Measurements from ENCODE around the gene IMPDH1.

The IMPDH1 gene

GRCh38 chr7:128421384-128421783 is 11.6 kb upstream of the IMPDH1 start:
- TF ChIP-seq, protein P1, sequence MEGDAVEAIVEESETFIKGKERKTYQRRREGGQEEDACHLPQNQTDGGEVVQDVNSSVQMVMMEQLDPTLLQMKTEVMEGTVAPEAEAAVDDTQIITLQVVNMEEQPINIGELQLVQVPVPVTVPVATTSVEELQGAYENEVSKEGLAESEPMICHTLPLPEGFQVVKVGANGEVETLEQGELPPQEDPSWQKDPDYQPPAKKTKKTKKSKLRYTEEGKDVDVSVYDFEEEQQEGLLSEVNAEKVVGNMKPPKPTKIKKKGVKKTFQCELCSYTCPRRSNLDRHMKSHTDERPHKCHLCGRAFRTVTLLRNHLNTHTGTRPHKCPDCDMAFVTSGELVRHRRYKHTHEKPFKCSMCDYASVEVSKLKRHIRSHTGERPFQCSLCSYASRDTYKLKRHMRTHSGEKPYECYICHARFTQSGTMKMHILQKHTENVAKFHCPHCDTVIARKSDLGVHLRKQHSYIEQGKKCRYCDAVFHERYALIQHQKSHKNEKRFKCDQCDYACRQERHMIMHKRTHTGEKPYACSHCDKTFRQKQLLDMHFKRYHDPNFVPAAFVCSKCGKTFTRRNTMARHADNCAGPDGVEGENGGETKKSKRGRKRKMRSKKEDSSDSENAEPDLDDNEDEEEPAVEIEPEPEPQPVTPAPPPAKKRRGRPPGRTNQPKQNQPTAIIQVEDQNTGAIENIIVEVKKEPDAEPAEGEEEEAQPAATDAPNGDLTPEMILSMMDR (IDR thresholded peaks at IDR 0.05; ENCODE audit: low read depth, low read length) = no peak
- no peak for DNase-seq (ENCODE audit: extremely low read depth, low read depth)

DNA sequence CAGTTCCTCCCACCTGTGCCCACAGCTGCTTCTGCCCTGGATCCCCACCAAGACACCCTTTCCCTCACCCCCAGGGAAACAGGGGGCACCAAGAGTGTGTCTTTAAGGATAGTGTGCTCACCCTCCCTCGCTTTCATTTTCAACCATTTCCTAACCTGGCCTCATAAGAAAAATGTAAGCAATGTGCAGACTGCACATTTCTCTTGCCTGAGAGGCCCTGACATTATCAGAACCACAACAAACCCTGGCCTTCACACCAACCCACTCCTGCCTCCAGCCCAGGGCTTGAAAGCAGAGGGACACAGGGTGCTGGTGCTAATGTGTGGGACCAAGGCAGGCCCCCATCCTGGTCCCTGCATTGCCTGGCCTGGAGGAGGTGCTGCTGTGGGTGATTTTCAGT is 11.0 kb upstream of the IMPDH1 start:
- TF ChIP-seq, protein P1 (IDR thresholded peaks at IDR 0.05; ENCODE audit: low read depth, low read length) = no peak
- DNase-seq (ENCODE audit: extremely low read depth, low read depth) = no peak

GRCh38 chr7:128419257-128419656 is 9.5 kb upstream of the IMPDH1 start:
- TF ChIP-seq, protein P1 (IDR thresholded peaks at IDR 0.05; ENCODE audit: low read depth, low read length) = no peak
- no peak for DNase-seq (ENCODE audit: extremely low read depth, low read depth)

DNA sequence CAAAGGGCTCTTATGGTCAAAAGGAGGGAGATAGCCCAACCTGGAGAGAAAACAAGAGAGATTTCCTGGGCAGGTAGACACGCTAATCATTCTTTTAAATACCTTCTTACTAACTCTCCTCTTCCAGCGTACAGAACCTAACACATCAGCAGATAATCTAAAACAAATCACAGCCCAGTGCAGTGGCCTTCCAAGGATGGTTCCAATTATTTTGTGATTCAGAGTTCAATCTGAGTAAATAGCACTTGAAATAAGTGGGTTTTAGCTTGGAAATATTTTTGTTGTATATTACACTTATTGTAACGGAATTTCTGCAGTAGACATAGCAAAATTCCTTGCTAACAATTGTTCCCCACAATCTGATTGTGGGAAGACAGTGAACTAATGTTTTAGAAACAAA is 7.3 kb upstream of the IMPDH1 start:
- TF ChIP-seq, protein P1 (IDR thresholded peaks at IDR 0.05; ENCODE audit: low read depth, low read length) = no peak
- DNase-seq (ENCODE audit: extremely low read depth, low read depth) = no peak

DNA sequence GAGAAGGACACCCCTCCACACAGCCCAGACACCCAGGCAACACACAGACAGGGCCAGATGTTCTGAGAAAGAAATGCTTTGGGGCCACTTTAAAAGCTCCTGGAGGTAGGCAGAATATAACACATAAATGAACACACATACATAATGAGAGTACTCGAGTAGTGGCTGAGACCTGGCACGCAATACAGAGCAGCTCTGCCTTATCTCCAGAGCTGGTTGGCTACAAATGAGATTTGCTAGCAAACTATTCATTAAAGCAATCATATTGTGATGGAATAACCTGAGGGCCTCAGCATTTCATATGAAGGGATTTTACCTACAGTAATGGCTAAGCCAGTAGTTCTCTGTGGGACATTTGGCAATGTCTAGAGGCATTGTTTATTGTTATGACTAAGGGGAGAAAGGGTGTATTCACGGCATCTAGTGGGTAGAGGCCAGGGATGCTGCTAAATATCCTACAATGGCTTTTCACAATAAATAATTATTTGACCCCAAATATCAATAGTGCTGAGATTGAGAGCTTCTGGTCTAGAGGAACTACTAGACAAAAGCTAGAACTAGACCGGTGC is 5.5 kb upstream of the IMPDH1 start:
- no peak for DNase-seq (ENCODE audit: extremely low read depth, low read depth)
- TF ChIP-seq, protein P1 (IDR thresholded peaks at IDR 0.05; ENCODE audit: low read depth, low read length) = no peak

GRCh38 chr7:128410451-128410753 is 620 bp upstream of the IMPDH1 start:
- DNase-seq (ENCODE audit: extremely low read depth, low read depth) = no peak

DNA sequence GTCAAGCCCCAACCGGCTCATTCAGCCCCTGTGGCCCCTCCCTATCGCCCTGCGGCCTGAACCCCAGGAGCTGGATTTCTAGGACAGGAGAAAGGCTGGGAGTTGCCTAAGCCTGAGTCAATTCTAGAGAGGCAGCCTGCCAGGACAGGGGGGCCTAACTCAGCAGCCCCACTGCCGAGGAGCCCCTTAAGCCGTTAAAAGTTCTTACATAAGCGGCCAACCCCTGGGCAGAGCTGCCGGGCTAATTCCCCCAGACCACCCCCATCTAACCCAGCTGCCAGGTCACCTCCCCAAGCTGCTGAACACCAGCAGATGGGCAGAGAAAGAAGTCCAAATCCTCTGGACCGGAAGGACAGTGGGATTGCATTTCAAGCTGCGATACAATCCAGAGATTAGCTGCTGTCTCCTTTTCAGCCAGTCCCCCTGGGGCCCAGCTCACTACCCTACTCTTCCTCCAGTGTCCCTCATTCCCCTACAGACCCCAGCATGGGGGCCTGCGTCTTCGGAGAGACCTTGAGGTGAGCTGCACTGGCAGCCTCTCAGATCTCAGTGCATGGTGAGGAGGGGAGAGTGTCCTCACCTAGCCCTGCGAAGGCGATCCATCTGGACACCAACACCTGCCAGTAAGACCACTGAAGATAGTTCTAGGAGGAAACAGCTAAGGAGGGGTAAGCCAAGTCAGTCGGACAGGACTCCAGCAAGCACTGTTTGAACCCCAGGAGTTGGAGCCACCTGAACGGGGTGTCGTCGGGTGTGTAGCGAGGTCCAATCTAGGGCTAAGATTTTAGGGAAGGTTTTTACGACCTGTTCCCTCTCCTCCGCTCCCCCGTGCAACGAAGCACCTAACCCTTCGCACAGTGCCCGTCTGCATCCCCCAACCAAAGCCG is 830 bp downstream of the IMPDH1 start:
- DNase-seq (ENCODE audit: extremely low read depth, low read depth) = no peak
- TF ChIP-seq, protein P1 (IDR thresholded peaks at IDR 0.05; ENCODE audit: low read depth, low read length) = no peak

More at GRCh38 chr7:128410451-128410753, 620 bp upstream of the IMPDH1 start:
- TF ChIP-seq, protein P1 (IDR thresholded peaks at IDR 0.05; ENCODE audit: low read depth, low read length) = no peak
